Upper lobe of left lung (tissue), 6 donors: Measurements from ENCODE around the gene FXR1. TPM values are rescaled to one million over a fixed set of nuclear protein-coding genes. Genes with fewer than 3 reads are reported as not detected.

Experiments
- ATAC-seq, 2 donors: fragments of 200-7000 bp; cut with Tn5 transposase; one replicate each; pipeline ENCODE4 v1.9.1; 2022; ENCODE audit warnings: mild to moderate bottlenecking in 2 of 2, moderate library complexity in 2 of 2; ENCODE audit not compliant: low FRiP score in 2 of 2
- DNase-seq, 2 donors: peaks; one replicate each; pipeline ENCODE4 v3.0.0-alpha.2; 2019 to 2020
- H3K27ac ChIP-seq, 4 donors: fragments of 200-600 bp; sonication (generic); one replicate each; pipeline ENCODE4 v1.5.1; 2016 to 2019
- H3K27me3 ChIP-seq, 4 donors: fragments of 200-600 bp; sonication (generic); one replicate each; pipeline ENCODE4 v1.5.1; 2017 to 2019
- H3K36me3 ChIP-seq, 4 donors: fragments of 200-600 bp; sonication (generic); one replicate each; pipeline ENCODE4 v1.5.1; 2016 to 2019
- H3K4me1 ChIP-seq, 4 donors: fragments of 200-600 bp; sonication (generic); one replicate each; pipeline ENCODE4 v1.5.1; 2018 to 2019
- H3K4me3 ChIP-seq, 4 donors: fragments of 200-600 bp; sonication (generic); one replicate each; pipeline ENCODE4 v1.5.1; 2017 to 2019; ENCODE audit warnings: mild to moderate bottlenecking in 2 of 4, moderate library complexity in 1 of 4
- H3K9me3 ChIP-seq, 4 donors: fragments of 200-600 bp; sonication (generic); one replicate each; pipeline ENCODE4 v1.5.1; 2018 to 2019
- EP300 ChIP-seq, 4 donors: sonication (generic); formaldehyde crosslinking; IDR thresholded peaks; one replicate each; pipeline ENCODE4 v1.5.1; 2017; ENCODE audit warnings: antibody characterized with exemption in 4 of 4, control low read depth in 2 of 4
- POLR2A ChIP-seq, 4 donors: fragments of 450-650 bp; IDR thresholded peaks; one replicate each; pipeline ENCODE4 v1.5.1; 2016 to 2017; ENCODE audit warnings: antibody characterized with exemption in 4 of 4, mild to moderate bottlenecking in 2 of 4
- POLR2AphosphoS5 ChIP-seq, 2 donors: sonication (generic); formaldehyde crosslinking; IDR thresholded peaks; one replicate each; pipeline ENCODE4 v1.5.1; 2017; ENCODE audit warnings: antibody characterized with exemption in 2 of 2
- WGBS, 2 donors: methylation state at CpG; one replicate each; pipeline ENCODE4 v1.1.5; 2017 to 2018; 5-methylcytosine and 5-hydroxymethylcytosine counted together
- total RNA-seq, 6 donors: library from RNA; depleted of rRNA in 4 of 6; stranded (reverse); fragments of >200 nt in 4 of 6; gene quantifications; one replicate each; pipeline versions ENCODE4 v1.1.0 to v1.2.1, GENCODE V29; 2016 to 2021
- TF ChIP-seq, protein P1 (sequence below), 6 experiments: fragments of 450-650 bp in 4 of 6; fragments of 200-600 bp in 2 of 6; sonication (generic) in 2 of 6; IDR thresholded peaks; one replicate each; pipeline ENCODE4 v1.5.1; 2016 to 2019; ENCODE audit warnings: antibody characterized with exemption in 6 of 6
- donor health status: DM: no; HTN: no; CAD: no; lungs with moderate emphysema.
- donor health status: DM: no; HTN: yes; CAD: no; lungs with severe emphysema.

Gene FXR1
- total RNA-seq, 6 donors from 2014 or later, result 74.9 to 145 (median 88.3) TPM

DNA sequence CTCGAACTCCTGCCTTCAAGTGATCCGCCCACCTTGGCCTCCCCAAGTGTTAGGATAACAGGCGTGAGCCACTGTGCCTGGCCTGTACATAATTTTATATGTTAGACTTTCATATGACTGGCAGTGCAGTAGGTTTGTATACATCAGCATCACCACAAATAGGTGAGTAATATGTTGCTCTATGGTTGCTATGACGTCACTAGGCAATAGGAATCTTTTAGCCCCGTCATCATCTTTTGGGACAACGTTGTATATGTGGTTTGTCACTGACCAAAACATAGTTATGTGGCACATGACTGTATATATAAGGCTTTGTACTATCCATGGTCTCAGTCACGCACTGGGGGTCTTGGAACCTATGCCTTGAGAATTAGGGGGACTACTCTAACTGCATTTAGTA lies 94.1 kb downstream of the FXR1 start:
- H3K36me3 ChIP-seq, result no peaks in the 10 kb centered on the region
- 76 to 89% methylated on average over 7 of the region's 7 CpGs for WGBS, 2 donors
- no peak overlapping the region for H3K27ac ChIP-seq
- H3K4me3 ChIP-seq, result no peak overlapping the region
- H3K4me1 ChIP-seq, result no peaks in the 10 kb centered on the region
- peaks cover 0 to 5% (median 1%) of the 10 kb centered on the region in 4 donors for H3K9me3 ChIP-seq
- DNase-seq (no peak), ATAC-seq (no peak)
- H3K27me3 ChIP-seq, result no peaks in the 10 kb centered on the region
- TF ChIP-seq POLR2AphosphoS5 (IDR thresholded peaks at IDR 0.05) (no peak), POLR2A (IDR thresholded peaks at IDR 0.05) (no peak), EP300 (IDR thresholded peaks at IDR 0.05) (no peak)
- TF ChIP-seq, protein P1, sequence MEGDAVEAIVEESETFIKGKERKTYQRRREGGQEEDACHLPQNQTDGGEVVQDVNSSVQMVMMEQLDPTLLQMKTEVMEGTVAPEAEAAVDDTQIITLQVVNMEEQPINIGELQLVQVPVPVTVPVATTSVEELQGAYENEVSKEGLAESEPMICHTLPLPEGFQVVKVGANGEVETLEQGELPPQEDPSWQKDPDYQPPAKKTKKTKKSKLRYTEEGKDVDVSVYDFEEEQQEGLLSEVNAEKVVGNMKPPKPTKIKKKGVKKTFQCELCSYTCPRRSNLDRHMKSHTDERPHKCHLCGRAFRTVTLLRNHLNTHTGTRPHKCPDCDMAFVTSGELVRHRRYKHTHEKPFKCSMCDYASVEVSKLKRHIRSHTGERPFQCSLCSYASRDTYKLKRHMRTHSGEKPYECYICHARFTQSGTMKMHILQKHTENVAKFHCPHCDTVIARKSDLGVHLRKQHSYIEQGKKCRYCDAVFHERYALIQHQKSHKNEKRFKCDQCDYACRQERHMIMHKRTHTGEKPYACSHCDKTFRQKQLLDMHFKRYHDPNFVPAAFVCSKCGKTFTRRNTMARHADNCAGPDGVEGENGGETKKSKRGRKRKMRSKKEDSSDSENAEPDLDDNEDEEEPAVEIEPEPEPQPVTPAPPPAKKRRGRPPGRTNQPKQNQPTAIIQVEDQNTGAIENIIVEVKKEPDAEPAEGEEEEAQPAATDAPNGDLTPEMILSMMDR (IDR thresholded peaks at IDR 0.05), result no peak

DNA sequence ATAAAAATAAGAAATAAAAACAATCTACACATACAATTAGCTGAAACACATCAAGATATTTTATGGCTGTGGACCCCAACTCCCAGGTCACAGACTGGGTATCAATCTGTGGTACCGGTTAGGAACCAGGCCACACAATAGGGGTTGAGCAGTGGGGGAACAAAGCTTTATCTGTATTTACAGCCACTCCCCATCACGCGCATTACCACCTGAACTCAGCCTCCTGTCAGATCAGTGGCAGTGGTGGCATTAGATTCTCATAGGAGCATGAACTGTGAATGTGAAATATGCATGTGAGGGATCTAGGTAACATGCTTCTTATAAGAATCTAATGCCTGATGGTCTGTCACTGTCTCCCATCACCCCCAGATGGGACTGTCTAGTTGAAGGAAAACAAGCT lies 94.8 kb downstream of the FXR1 start:
- no peak overlapping the region for H3K27ac ChIP-seq
- no peak overlapping the region for H3K4me3 ChIP-seq
- no peaks in the 10 kb centered on the region for H3K4me1 ChIP-seq
- peaks cover 0 to 3% (median 0%) of the 10 kb centered on the region in 4 donors for H3K9me3 ChIP-seq
- TF ChIP-seq EP300 (IDR thresholded peaks at IDR 0.05), result no peak
- no peak for TF ChIP-seq POLR2AphosphoS5 (IDR thresholded peaks at IDR 0.05)
- TF ChIP-seq, protein P1 (IDR thresholded peaks at IDR 0.05), result no peak
- TF ChIP-seq POLR2A (IDR thresholded peaks at IDR 0.05), result no peak
- H3K36me3 ChIP-seq, result no peaks in the 10 kb centered on the region
- WGBS, 2 donors, result 90 to 95% methylated on average over 3 of the region's 3 CpGs
- ATAC-seq (no peak), DNase-seq (no peak)
- H3K27me3 ChIP-seq, result no peaks in the 10 kb centered on the region

GRCh38 chr3:181008796-181009195 lies 96.3 kb downstream of the FXR1 start:
- Histone ChIP-seq H3K4me3 (no peak overlapping the region), H3K27ac (no peak overlapping the region), H3K27me3 (no peaks in the 10 kb centered on the region), H3K9me3 (no peaks in the 10 kb centered on the region), H3K36me3 (no peaks in the 10 kb centered on the region), H3K4me1 (no peaks in the 10 kb centered on the region)
- ATAC-seq (no peak), DNase-seq (no peak)
- WGBS, 2 donors, result 65 to 69% methylated on average over 1 of the region's 1 CpG
- TF ChIP-seq EP300 (IDR thresholded peaks at IDR 0.05) (no peak), POLR2A (IDR thresholded peaks at IDR 0.05) (no peak)

DNA sequence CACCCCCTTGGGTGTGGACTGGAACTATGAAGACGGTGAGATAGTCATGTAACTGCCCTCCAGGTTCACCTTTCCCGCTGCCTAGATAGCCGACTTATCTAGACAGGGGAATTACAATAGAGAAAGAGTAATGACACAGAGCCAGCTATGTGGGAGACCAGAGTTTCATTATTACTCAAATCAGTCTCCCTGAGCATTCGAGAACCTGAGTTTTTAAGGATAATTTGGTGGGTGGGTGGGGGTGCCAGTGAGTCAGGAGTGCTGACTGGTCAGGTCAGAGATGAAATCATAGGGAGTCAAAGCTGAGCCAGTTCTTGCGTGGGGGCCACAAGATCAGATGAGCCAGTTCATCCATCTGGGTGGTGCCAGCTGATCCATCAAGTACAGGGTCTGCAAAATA lies 96.8 kb downstream of the FXR1 start:
- no peak overlapping the region for H3K4me3 ChIP-seq
- no peaks in the 10 kb centered on the region for H3K27me3 ChIP-seq
- 70 to 77% methylated on average over 5 of the region's 5 CpGs for WGBS, 2 donors
- no peaks in the 10 kb centered on the region for H3K9me3 ChIP-seq
- H3K36me3 ChIP-seq, result no peaks in the 10 kb centered on the region
- H3K4me1 ChIP-seq, result no peaks in the 10 kb centered on the region
- TF ChIP-seq POLR2AphosphoS5 (IDR thresholded peaks at IDR 0.05) (no peak), POLR2A (IDR thresholded peaks at IDR 0.05) (no peak), EP300 (IDR thresholded peaks at IDR 0.05) (no peak)
- TF ChIP-seq, protein P1 (IDR thresholded peaks at IDR 0.05), result no peak
- ATAC-seq, result no peak
- H3K27ac ChIP-seq, result no peak overlapping the region
- DNase-seq, result no peak

DNA sequence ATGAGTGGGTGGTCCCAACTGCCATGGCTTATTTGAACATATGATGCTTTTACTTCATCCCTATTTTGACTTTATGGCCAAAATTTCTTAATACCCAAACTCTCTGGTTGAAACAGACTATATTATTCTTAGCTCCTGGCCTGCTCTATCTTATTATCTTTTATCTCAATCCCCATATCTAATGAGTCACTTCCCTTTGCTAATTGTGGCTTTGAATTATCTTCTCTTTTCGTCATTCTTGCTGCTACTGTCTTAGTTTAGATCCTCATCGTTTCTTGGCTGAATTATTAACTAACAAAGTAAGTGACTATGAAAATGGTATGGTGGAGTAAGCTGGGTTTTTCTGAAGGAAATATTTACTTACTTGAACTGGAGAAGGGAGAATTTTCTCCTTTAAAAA lies 105.2 kb downstream of the FXR1 start:
- H3K27me3 ChIP-seq, result no peaks in the 10 kb centered on the region
- H3K9me3 ChIP-seq, result no peaks in the 10 kb centered on the region
- no peaks in the 10 kb centered on the region for H3K36me3 ChIP-seq
- WGBS, 2 donors, result 48 to 50% methylated on average over 2 of the region's 2 CpGs
- no peaks in the 10 kb centered on the region for H3K4me1 ChIP-seq
- no peak for ATAC-seq
- no peak overlapping the region for H3K4me3 ChIP-seq
- no peak for DNase-seq
- no peak for TF ChIP-seq POLR2AphosphoS5 (IDR thresholded peaks at IDR 0.05)
- TF ChIP-seq, protein P1 (IDR thresholded peaks at IDR 0.05), result no peak
- no peak for TF ChIP-seq POLR2A (IDR thresholded peaks at IDR 0.05)
- no peak for TF ChIP-seq EP300 (IDR thresholded peaks at IDR 0.05)
- no peak overlapping the region for H3K27ac ChIP-seq
